SW480 (cell line): ENCODE data around the gene CREBBP.
A peak's percentile ranks its signal among the peaks of the same experiment; 100 is the strongest.

Experiments used
- DNase-seq: peaks from one replicate; pipeline ENCODE4 v3.0.0-alpha.2; 2016; ENCODE audit warnings: low spot score

CREBBP gene

DNA sequence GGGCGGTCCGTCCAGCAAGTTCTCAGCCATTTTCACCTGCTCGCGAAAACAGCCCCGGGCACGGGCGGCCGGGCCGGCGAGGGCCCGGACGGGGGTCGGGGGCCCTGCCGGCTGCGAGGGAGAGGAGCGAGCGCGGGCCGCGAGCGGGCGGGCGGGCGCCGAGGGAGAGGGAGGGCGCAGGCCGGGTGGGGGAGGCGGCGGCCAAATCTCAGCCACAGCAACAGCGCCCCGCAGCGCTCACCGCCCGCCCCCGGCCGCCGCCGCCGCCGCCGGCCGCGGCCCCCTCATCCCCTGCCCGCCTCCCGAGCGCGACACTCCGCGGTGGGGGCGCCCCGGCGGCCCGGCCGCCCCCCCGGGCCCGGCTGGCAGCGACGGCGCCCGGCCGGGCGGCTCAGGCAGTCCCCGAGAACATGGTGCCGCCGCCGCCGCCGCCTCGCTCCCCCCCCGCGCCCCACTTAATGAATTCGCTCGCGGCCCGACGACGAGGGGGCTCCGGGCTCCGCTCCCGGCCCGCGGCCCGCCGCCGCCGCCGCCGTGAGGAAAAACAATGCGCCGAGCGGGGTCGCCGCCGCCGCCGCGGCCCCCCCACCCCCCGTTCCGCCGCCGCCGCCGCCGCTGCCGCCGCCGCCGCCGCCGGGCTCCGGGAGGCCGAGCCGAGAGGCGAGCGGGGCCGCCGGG is 487 bp downstream of the CREBBP start:
- DNase-seq = peak; percentile 39

DNA sequence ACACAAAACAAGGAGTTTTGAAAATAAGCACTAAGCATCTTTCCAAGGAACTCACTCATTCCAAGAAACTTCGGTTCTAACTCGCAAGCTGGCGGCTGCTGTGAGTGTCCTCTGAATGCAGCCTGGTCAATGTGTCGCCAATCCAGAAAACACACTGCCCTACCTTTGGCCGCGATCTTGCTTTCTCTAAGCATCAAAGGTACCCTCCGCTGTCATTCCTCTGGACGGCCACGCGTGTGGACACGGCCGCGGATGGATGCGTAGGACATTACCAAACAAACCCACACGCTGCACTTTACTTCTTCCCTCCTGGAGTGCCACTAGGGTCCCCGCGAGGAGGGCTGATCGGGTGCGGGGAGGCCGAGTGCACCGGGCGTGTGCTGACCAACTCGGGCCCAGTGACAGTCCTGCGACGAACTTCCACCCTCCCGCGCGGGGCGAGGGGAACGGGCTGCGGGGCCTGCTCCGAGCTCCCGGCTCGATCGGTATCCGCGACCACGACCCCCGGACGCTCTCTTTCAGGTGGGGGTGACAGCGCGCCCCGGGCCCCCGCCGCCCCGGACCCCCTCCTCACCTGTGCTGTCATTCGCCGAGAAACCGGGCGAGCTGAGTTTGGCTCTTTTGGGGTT is 1.1 kb downstream of the CREBBP start:
- DNase-seq = peak; percentile 33

DNA sequence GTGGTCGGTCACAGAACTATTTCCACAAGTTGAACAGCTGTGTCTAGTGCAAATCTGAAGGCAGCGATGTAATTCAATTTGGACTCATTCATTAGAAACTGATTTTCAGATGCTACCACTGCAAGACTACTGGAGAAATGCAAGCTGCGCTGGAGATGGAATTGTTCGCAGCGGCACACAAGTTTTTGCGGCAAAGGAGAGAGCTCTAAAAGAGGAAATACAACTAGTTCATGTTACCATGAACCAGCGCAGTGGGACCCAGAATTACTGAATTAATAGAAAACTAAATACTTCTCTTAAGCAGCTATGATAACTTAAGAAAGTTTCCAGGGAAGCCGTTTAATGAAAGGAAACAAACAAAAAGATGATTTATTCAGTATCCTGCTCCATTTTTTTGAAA is 1.9 kb downstream of the CREBBP start:
- DNase-seq = no peak

DNA sequence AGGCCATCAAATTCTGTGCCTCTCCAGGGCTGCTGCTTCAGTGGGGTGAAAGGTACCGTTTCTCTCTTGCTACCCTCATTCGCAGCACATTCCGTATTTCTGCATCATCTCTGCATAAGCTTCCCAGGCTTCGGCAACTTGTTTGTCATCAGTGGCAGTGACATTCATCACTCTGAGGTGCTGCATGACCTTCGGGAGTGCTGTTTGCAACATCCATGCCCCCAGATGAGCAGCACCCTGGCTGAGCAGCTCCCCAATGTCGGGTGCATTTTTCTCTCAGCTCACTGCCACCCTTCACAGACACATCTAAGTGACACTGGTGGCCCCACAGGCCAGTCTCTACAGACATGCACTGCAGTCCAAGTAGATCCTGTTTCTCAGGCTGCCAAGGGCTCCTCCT is 3.8 kb downstream of the CREBBP start:
- DNase-seq = no peak

DNA sequence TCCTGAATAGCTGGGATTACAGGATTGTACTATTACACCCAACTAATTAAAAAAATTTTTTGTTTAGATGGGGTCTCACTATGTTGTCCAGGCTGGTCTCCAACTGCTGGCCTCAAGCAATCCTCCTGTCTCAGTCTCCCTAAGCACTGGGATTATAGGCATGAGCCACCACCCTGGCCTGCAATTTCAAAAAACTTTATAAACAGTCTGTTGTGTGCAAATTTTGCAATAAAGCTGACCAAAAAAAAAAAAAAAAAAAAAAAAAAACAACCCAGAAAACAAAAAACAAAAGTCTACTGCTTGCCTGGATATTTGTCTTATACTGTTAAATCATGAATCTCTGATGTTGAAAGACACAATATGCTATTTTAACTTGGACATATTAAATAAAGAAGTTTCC is 4.4 kb downstream of the CREBBP start:
- no peak for DNase-seq

DNA sequence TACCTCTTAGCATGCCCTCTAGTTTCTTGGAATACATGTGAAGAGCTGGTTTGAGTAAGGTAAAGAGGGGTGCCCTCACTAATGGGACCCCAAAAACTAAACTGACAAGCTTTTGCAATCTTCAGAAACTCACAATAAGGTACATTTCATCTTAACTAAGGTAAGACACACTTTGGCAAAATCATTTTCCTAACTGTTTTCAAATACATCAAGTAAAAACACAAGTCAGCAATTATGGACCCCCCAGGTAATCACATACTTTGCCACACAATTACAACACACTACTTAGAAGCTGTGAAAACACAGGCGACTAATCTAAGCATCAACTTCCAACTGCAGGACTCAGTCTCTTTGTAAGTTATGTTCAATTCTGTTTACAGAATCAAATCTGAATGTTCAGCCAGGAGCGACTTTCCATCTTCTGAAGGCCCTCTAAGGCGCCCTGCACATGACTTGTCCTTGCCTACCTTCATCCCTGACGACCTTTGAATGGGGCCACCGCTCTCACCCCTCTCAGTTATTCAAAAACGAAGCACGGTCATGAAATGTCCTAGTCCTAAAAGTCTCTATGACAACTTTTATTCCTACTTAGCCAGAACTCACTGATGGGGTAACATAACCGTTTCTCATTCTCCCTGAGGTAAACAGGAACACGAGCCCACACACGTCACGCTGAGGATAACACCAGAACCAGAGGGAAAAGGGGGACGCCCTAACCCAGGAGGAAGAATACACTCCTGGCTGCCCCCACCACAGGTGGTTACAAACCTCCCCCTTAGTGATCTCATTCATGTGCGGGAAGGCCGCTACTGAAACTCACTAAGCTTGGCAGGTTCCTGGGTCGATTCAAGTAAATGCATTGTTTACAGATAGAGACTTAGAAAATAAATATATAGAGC is 5.5 kb downstream of the CREBBP start:
- DNase-seq = no peak

DNA sequence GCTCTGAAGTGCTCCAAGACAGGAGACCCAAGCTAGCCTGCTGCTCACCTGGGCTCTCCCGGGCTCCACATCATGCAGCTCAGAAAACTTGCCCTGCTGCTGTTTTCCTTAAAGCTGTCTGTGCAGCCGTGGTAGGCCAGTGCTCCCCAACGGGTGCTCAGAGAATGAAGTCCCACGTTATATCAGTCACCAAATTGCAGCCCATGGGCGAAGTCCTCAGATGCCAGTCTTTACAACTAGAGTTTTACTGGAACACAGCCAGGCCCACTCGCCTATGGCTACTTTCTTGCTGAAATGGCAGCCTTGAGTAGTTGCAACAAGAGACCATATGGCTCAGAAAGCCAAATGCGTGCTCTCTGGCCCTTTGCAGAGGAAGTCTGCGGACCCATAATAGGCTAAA is 6.3 kb downstream of the CREBBP start:
- DNase-seq = no peak

DNA sequence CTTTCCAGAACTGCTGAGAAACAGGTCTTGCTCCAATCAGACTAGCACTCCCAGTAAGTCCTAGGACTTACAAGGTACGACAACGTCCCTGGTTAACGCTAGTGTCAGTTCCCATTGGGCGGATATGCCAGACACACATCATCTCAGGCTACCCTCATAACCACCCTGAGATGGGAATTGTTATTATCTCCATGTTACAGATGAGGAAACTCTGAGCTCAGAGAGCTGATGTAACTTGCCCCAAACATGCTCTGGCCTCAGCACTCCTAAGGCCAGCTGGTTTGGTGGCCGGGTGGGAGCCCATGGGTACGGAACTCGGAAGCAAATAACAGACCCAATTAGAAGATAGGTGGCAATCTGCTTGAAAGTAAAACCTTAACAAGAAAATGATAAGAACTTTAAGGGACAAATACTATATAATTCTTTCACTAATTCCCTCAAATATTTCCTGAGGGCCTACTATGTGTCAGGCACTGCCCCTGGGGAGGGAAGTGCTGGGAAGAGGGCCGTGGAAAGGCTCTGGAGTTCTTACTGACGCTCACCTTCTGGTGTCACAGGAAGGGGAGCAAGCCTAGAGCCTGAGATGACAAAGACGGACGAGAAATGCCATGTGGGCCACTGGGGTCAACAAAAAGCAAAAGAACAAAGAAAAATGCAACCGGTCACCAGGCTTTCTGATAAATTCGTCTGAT is 6.9 kb downstream of the CREBBP start:
- no peak for DNase-seq

DNA sequence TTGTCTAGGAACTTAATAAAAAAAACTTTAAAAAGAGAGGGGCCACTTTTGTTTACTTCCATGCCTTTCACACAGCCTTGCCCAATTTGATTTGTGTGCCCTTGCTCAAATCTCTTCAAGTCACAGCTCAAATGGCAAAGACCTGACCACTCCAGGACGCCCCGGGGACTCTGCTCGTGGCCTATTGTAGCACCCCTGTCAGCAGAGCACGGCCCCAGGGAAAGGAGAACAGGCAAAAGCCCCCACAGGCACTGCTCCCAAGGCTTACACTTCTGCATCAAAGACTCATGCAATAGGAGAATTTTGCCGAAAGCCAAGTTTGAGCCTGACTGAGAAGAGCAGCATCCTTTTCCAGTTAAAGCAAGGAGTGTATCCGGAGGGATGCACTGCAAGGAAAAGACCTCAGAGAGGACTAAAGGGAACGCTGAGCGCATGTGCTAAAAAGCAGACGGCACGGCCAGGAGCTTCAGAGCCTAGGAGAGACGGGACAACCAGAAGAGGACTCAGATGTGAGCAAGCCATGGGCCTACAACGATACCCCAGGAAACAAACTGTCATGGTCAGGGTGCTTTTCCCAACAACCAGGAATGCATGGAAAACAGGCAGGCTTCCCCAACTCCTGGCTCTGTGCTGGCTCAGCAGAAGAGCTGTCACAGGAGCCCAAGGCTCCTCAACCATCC is 8.2 kb downstream of the CREBBP start:
- DNase-seq = no peak

DNA sequence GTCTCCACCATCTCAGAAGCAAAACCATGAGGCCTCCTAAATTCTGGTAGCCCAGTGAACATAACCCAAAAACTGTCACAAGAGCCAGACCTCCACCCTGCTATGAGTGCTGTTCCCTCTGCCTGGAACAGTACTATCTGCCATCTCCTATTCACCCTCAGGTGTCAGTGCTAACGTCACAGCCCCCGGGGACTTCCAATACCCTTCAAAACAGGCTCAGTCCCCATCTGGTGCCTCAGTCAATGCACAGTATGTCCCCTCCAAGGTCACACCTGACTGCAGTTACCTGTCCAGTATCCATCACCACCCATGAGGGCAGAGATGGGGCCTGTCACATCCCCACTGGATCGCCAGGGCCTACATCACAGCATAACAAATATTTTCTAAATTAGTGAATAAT is 11.5 kb downstream of the CREBBP start:
- no peak for DNase-seq

DNA sequence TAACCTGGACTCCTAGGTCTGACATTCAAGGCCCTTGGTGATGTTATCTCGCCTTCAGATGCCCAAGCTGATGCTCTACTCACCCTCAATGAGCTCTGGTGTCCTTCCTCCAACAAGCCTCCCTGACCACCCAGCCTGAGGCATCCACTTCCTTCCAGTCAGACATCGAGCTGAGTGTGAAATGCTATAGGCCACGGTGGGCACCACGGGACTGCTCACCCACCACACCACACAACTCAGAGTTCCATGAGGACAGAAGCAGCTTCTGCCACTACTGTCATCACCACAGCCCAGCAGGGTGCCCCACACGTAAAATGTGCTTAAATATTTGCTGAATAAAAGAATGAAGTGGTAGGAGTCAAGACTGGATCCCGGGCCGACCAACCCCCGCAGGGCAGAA is 12.0 kb downstream of the CREBBP start:
- DNase-seq = no peak

DNA sequence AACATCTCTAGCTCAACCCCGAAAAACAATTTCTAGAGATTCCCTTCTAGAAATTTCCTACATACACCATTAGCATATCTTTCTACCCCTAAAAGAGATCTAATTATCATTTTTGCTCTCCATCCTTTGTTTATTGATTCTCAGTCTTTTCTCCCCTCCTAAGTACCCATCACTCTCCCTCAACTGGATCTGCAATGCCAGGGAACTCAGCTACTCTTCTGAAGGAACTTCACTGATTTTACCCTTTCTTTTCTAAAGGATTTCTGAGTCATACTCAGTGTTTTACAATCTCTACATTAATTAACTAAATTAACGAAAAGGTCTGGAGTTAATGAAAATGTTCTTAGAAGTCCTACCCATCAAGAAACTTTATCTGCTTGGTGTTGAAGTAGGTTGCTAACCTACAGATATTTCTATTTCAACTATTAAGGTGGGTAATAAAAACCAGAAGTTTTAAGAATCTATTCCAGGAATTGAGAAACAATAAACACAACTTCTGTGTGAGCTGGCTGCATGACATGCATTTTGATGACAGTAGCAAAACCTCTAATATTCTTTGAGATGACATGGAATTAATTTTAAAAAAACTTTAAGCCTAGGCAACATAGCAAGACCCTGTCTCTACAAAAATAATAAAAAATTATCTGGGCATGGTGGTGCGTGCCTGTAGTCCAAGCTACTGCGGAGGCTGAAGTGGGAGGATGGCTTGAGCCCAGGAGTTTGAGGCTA is 13.6 kb downstream of the CREBBP start:
- DNase-seq = no peak

DNA sequence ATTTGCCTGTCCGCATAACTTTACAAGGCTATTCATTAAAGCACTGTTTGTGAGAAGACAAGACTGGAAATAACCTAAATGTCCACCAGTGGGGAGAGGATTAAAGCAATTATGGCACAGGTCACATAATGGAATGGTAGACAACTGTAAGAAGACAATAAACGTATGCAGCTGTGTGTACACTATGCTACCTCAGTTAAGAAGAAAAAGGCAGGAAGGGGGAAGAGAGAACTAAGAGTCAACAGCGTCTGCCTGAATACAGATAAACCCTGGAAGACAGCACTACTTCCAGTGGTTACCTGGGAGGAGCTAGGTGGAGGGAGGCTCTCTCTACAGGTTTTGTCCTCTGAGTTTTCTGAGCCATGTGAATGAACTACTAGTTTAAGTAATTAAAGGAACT is 15.3 kb downstream of the CREBBP start:
- DNase-seq = no peak

DNA sequence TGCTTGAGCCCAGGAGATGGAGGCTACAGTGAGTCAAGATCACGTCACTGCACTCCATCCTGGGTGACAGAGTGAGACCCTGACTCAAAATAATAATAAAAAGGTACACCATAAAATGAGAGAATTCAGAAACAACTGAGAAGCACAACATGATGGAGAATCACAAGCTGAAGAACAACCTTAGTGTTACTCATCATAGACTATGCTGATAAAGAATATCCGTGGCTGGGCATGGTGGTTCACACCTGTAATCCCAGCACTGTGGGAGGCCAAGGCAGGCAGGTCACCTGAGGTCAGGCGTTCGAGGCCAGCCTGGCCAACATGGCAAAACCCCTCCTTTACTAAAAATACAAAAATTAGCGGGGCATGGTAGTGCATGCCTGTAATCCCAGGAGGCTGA is 16.0 kb downstream of the CREBBP start:
- no peak for DNase-seq

DNA sequence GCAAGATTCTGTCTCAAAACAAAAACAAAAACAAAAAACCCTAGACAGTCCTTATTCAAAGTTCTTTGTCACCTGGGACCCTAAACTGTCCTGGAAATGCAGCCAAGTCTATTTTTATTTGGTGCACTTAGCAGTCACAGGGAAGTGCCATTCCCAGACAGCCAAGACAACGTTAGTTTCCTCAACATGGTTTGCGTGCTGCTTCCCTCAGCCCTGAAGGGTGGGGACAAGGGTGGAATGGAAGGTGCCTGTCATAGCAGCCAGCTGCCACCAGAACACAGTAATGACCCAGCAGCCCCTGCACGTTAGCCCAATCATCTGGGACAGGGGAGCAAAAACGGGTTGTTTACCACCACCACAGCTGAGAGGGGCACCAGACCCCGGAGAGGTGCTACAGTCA is 16.9 kb downstream of the CREBBP start:
- no peak for DNase-seq

DNA sequence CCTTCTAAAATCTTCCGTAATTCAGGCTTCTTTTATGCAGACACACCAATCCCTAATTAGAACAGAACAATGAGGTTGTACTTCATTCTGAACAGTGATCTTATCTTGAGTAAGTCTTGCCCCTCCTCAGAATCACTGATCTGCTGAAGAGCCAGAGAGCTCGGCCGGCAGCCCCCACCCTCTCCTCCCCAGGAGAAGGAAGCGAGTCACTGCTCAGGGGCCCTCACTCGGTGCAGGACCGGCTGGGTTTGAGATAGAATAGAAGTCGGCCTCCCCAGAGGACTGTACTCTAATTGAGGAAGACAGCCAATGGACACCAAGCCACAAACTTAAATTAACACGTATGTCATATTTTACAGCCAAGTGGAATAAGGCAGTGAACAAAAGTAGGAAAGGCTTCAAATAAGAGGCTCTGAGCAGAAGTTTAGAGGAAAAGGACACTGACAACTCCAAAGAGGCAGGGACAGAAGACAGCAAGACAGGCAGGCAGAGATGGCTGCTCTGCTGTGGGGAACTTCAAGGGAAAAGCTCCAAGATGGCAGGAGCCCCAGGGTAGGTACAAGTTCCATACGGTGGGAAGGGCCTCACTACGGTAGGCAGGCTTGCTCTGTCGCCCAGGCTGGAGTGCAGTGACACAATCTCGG is 18.6 kb downstream of the CREBBP start:
- no peak for DNase-seq

DNA sequence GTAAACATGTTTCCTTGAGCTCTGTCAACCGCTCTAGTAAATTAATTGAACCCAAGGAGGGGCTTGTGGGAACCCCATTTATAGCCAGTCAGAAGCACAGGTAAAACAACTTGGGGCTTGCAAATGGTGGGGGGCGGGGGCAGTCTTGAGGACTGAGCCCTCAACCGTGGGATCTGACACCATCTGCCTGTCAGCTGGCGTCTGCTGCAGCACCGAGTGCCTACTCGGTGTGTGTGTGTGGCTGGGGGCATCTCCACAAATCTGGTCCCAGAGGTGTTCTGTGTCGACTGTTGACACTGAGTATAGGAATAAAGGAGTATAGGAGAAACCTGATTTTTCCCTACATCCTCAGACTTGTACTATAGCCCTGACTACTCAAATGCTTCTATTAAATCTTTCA is 20.6 kb downstream of the CREBBP start:
- no peak for DNase-seq

DNA sequence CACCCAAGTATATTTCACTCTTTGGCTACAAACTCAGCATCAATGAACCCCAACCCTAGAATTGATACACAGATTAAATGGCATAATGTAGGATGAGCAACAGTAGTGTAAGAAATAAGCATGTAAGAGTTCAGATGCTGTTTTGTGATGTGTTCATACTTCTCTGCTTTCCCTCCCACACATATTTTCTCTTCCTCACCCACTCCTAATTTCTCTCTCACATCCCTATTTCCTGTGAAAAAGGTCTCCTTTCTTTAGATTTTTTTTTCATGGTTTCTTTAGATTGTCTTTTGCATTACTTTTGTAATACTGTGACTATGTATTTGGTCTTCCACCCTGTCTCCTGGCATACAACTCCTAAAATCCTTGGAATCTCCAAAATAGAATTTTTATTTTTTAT is 21.7 kb downstream of the CREBBP start:
- no peak for DNase-seq

DNA sequence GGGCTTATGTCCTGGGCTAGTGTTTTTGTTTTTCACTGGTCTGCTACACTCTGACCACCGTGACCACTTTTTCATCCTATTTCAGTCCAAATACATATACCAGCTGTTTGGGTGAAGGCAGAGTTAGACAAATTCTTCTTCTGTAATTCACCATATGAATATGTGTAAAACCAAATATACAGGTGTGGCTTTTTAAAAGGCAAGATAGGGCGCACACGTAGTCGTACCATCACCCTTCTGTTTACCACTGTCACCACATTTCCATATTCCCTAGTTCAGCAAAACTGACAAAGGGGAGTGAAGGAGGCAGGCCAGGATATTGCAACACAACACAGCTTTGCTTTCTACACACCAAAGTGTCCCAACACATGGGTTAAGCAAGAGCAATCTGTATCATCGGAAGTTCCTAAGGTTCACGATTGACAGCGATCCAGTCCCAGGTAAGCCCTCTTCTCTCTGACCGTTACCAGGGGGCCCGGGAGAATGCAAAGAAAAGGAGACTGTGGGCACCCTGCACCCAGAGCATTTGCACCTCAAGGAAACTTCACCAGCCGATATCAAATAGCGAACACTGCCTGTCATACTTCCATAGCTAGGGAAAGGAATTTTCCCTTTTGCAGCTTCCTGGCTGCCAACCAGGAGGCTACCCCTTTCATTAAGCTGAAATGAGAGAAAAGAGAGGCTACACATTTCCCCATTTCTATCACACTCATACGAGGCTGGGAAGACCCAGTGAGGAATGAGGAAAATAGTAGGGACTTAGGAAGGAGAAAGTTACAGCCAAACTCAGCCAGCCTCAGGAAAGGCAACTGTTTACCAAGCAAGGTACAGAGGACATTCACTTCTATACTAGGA is 23.1 kb downstream of the CREBBP start:
- DNase-seq = no peak
